SU-DHL-6 (cell line): ENCODE measurements around the gene SPARC.
A peak's percentile ranks its signal among the peaks of the same experiment; 100 is the strongest.

ENCODE experiments used
- H2AFZ ChIP-seq: fragments of 200-600 bp; sonication (generic); 2 replicates; pipeline ENCODE4 v1.6.1; 2014; ENCODE audit warnings: low read depth, mild to moderate bottlenecking, moderate library complexity, mixed read lengths, antibody characterized with exemption, low read length; ENCODE audit not compliant: severe bottlenecking
- H3F3A ChIP-seq: fragments of 200-600 bp; shearing (Covaris generic); 2 replicates; pipeline ENCODE4 v1.6.0; 2016; ENCODE audit warnings: antibody characterized with exemption, mild to moderate bottlenecking; ENCODE audit not compliant: insufficient read depth
- H3K27ac ChIP-seq: fragments of 200-600 bp; sonication (generic); 2 replicates; pipeline ENCODE4 v1.5.1; 2016; ENCODE audit warnings: low read depth, mild to moderate bottlenecking, low read length, moderate library complexity, mixed read lengths
- H3K27me3 ChIP-seq: fragments of 200-600 bp; sonication (generic), shearing (Covaris generic); 2 replicates; pipeline ENCODE4 v1.6.0; 2014; ENCODE audit warnings: mild to moderate bottlenecking, low read length
- H3K36me3 ChIP-seq: fragments of 200-600 bp; sonication (generic); 2 replicates; pipeline ENCODE4 v1.6.1; 2014; ENCODE audit warnings: mild to moderate bottlenecking, low read length, mixed read lengths
- H3K4me2 ChIP-seq: fragments of 300-600, 200-600 bp; shearing (Covaris generic), sonication (generic); 2 replicates; pipeline ENCODE4 v1.6.0; 2014; ENCODE audit warnings: low read length, low read depth, mild to moderate bottlenecking; ENCODE audit not compliant: poor library complexity, severe bottlenecking
- H3K4me3 ChIP-seq: fragments of 200-600 bp; sonication (generic); 2 replicates; pipeline ENCODE4 v1.5.1; 2014; ENCODE audit warnings: antibody characterized with exemption, low read length, mild to moderate bottlenecking, mixed read lengths; ENCODE audit not compliant: insufficient read depth, poor library complexity, severe bottlenecking
- H3K79me2 ChIP-seq: fragments of 200-600 bp; sonication (generic); 2 replicates; pipeline ENCODE4 v1.6.1; 2014; ENCODE audit warnings: mild to moderate bottlenecking, low read length, moderate library complexity; ENCODE audit not compliant: insufficient read depth
- H3K9ac ChIP-seq: fragments of 200-600 bp; sonication (generic); 2 replicates; pipeline ENCODE4 v1.7.0; 2014; ENCODE audit warnings: mild to moderate bottlenecking, low read length
- H3K9me2 ChIP-seq: fragments of 200-600 bp; sonication (generic); replicated peaks from 2 replicates; pipeline ENCODE4 v1.6.1; 2014; ENCODE audit warnings: low read length; ENCODE audit not compliant: insufficient read depth
- H3K9me3 ChIP-seq: fragments of 200-600 bp; sonication (generic); 2 replicates; pipeline ENCODE4 v1.6.1; 2014; ENCODE audit warnings: low read length, mixed read lengths; ENCODE audit not compliant: insufficient read depth
- H4K20me1 ChIP-seq: fragments of 200-600 bp; sonication (generic); 2 replicates; pipeline ENCODE4 v1.6.1; 2014; ENCODE audit warnings: low read depth, mild to moderate bottlenecking, antibody characterized with exemption, low read length, moderate library complexity, mixed read lengths
- CTCF ChIP-seq: fragments of 200-600 bp; sonication (generic); IDR thresholded peaks from one replicate; pipeline ENCODE4 v1.5.1; 2017; ENCODE audit warnings: antibody characterized with exemption, mild to moderate bottlenecking, low read length, moderate library complexity; ENCODE audit not compliant: insufficient read depth, poor library complexity, severe bottlenecking
- EZH2phosphoT487 ChIP-seq: fragments of 200-600 bp; sonication (generic), shearing (Covaris generic); conservative IDR thresholded peaks from 2 replicates; pipeline ENCODE4 v1.6.1; 2018; ENCODE audit warnings: mild to moderate bottlenecking, antibody characterized with exemption, low read length, moderate library complexity, mixed read lengths

SPARC gene

GRCh38 chr5:151661968-151662732 lies 24.6 kb downstream of the SPARC start:
- Histone ChIP-seq H3K9ac (no peak overlapping the region), H3K9me2 (no peaks in the 10 kb centered on the region), H3K4me2 (no peak overlapping the region), H3K36me3 (no peaks in the 10 kb centered on the region), H3K9me3 (no peaks in the 10 kb centered on the region), H3K79me2 (no peaks in the 10 kb centered on the region), H3K27me3 (no peaks in the 10 kb centered on the region), H2AFZ (no peak overlapping the region), H3K4me3 (no peak overlapping the region), H3K27ac (no peak overlapping the region), H3F3A (no peaks in the 10 kb centered on the region), H4K20me1 (no peaks in the 10 kb centered on the region)
- TF ChIP-seq CTCF (no peak), EZH2phosphoT487 (no peak)

GRCh38 chr5:151660616-151661495 lies 25.9 kb downstream of the SPARC start:
- Histone ChIP-seq H3K4me3 (no peak overlapping the region), H4K20me1 (no peaks in the 10 kb centered on the region), H2AFZ (no peak overlapping the region), H3K79me2 (no peaks in the 10 kb centered on the region), H3K27ac (no peak overlapping the region), H3K9me2 (no peaks in the 10 kb centered on the region), H3K27me3 (no peaks in the 10 kb centered on the region), H3K36me3 (no peaks in the 10 kb centered on the region), H3F3A (no peaks in the 10 kb centered on the region), H3K9ac (no peak overlapping the region), H3K4me2 (no peak overlapping the region), H3K9me3 (no peaks in the 10 kb centered on the region)
- TF ChIP-seq CTCF (no peak), EZH2phosphoT487 (no peak)

- H4K20me1 ChIP-seq, result no peaks in the 10 kb centered on the region
- H3K36me3 ChIP-seq, result no peaks in the 10 kb centered on the region
- no peaks in the 10 kb centered on the region for H3K79me2 ChIP-seq
- TF ChIP-seq CTCF (peak; percentile 70), EZH2phosphoT487 (no peak)
- H3K9ac ChIP-seq, result no peak overlapping the region
- no peaks in the 10 kb centered on the region for H3K9me3 ChIP-seq
- H3K27me3 ChIP-seq, result no peaks in the 10 kb centered on the region
- H2AFZ ChIP-seq, result no peak overlapping the region
- H3K4me3 ChIP-seq, result no peak overlapping the region
- H3K27ac ChIP-seq, result no peak overlapping the region
- no peaks in the 10 kb centered on the region for H3F3A ChIP-seq
- no peaks in the 10 kb centered on the region for H3K9me2 ChIP-seq
- H3K4me2 ChIP-seq, result no peak overlapping the region
These were observed 27.5 kb downstream of the SPARC start for GRCh38 chr5:151659001-151659754.
